Kidney capillary endothelial cell (primary cell): Measurements from ENCODE around the gene IQGAP3.
"Not testable (repeated sequence)": the region's sequence is repeated elsewhere in the genome, so short reads cannot be mapped to it uniquely, and the experiment has no call there.

Experiments used
- DNase-seq: peaks from one replicate; pipeline ENCODE4 v3.0.0-alpha.2; 2018; ENCODE audit warnings: low spot score

Gene IQGAP3

GRCh38 chr1:156594190-156594589 lies 21.8 kb upstream of the IQGAP3 start:
- no peak for DNase-seq

GRCh38 chr1:156593661-156593989 lies 21.3 kb upstream of the IQGAP3 start:
- no peak for DNase-seq

- no peak for DNase-seq
These were observed 20.7 kb upstream of the IQGAP3 start for GRCh38 chr1:156592910-156593660.

GRCh38 chr1:156592158-156592909 lies 20.0 kb upstream of the IQGAP3 start:
- DNase-seq = no peak

- DNase-seq = peak; percentile 38
These were observed 19.2 kb upstream of the IQGAP3 start, which contains the start of gene NAXE for GRCh38 chr1:156591432-156592157. NAXE (plus strand) TSS chr1:156591776; CDS start chr1:156591805, 29 bp downstream.

- no peak for DNase-seq
These were observed 18.7 kb upstream of the IQGAP3 start for GRCh38 chr1:156591181-156591431.

- DNase-seq = no peak
These were observed 18.2 kb upstream of the IQGAP3 start for GRCh38 chr1:156590326-156591180.

GRCh38 chr1:156589546-156589945 lies 17.2 kb upstream of the IQGAP3 start:
- DNase-seq = no peak

- DNase-seq = not testable (repeated sequence)
These were observed 15.6 kb upstream of the IQGAP3 start for GRCh38 chr1:156587927-156588326.

GRCh38 chr1:156586892-156587477 lies 14.6 kb upstream of the IQGAP3 start:
- DNase-seq = no peak

- no peak for DNase-seq
These were observed 14.0 kb upstream of the IQGAP3 start for GRCh38 chr1:156586323-156586722.

GRCh38 chr1:156584813-156585212 lies 12.4 kb upstream of the IQGAP3 start:
- DNase-seq = no peak

- DNase-seq = peak; percentile 71
These were observed 11.7 kb upstream of the IQGAP3 start for GRCh38 chr1:156583821-156584622.

- DNase-seq = no peak
These were observed 10.1 kb upstream of the IQGAP3 start for GRCh38 chr1:156582388-156583017.

- no peak for DNase-seq
These were observed 9.5 kb upstream of the IQGAP3 start for GRCh38 chr1:156581661-156582387.

GRCh38 chr1:156579472-156579871 lies 7.1 kb upstream of the IQGAP3 start, which contains the start of gene TTC24:
TTC24 (plus strand) TSS chr1:156579723; CDS start chr1:156581365, 1,642 bp downstream.
- no peak for DNase-seq

GRCh38 chr1:156578055-156578454 lies 5.7 kb upstream of the IQGAP3 start:
- no peak for DNase-seq

- DNase-seq = no peak
These were observed 5.2 kb upstream of the IQGAP3 start for GRCh38 chr1:156577550-156577949.

- DNase-seq = no peak
These were observed 1.8 kb upstream of the IQGAP3 start for GRCh38 chr1:156574039-156574633.
